Activated T-cell treated with anti-CD3 and anti-CD28 coated beads for 1 hour (primary cell): ENCODE results near the gene HRH3.

Experiments
- DNase-seq: peaks from one replicate; pipeline ENCODE4 v3.0.0-alpha.2; 2020; ENCODE audit warnings: low read depth

The HRH3 gene

GRCh38 chr20:62229667-62230066 is 9.6 kb upstream of the HRH3 start:
- DNase-seq: no peak

- DNase-seq: no peak
Observed at GRCh38 chr20:62228982-62229545, 9.0 kb upstream of the HRH3 start.

DNA sequence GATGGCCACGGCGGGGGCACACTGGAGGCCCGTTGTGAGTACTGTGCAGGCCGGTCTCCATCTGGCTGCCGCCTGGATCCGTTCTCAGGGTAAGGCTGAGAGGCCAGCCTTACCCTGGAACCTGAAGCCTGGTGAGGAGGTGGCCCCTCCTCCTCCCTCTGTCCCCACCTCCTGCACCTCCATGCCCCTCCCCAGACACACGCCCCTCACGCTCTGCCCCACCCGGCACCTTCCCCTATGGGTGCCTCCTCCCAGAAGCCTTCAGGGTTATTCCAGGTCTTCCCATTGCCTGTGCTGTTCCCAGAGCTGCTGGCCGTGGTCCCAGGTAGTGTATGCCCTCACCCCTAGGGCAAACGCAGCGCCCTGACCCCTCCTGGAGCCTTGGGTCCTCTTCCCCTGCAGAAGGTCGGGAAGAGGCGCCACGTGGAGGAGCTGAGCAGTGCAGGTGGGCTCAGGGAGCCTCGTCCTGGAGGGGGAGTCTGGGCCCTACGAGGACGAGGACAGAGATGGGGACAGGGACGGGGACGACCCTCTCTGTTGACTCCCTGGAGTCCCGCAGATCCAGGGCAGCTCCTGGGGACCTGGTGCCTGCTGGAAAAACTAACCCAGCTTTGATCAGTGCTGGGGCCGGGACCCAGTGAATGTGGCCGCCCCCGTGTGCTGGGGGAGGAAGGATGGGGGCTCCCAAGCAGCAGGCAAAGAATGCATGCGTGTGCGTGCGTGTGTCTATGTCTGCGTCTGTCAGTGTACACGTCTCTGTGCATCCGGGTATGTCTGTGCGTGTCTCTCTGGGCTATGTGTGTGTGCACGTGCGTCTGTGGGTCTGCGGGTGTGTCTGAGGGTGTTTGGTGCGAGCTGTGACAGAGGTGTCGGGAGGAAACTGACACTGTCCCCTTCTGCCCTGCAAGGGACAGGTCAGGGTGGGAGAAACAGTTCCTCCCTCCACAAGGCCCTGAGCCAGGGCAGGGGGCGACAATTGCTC is 8.2 kb upstream of the HRH3 start:
- DNase-seq: no peak

DNA sequence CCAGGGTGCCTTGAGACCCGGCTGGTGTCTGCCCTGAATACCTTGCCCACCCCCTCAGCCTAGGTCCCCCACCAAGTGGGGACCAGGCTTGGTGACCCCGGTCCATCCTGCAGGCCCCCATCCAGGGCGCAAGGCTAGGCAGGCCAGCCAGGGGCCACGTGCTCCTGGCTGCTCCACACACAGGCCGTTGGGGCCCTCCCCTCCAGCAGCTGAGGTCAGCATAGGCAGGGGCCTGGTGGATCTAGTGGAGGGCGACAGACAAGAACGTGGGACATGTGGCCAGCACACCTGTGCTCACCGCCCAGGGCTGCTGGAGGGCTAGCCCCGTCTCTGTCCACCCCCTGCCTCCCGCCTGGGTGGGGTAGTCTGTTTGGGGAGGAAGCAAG is 7.5 kb upstream of the HRH3 start:
- DNase-seq: no peak

GRCh38 chr20:62226707-62227590 is 6.9 kb upstream of the HRH3 start:
- DNase-seq: no peak

DNA sequence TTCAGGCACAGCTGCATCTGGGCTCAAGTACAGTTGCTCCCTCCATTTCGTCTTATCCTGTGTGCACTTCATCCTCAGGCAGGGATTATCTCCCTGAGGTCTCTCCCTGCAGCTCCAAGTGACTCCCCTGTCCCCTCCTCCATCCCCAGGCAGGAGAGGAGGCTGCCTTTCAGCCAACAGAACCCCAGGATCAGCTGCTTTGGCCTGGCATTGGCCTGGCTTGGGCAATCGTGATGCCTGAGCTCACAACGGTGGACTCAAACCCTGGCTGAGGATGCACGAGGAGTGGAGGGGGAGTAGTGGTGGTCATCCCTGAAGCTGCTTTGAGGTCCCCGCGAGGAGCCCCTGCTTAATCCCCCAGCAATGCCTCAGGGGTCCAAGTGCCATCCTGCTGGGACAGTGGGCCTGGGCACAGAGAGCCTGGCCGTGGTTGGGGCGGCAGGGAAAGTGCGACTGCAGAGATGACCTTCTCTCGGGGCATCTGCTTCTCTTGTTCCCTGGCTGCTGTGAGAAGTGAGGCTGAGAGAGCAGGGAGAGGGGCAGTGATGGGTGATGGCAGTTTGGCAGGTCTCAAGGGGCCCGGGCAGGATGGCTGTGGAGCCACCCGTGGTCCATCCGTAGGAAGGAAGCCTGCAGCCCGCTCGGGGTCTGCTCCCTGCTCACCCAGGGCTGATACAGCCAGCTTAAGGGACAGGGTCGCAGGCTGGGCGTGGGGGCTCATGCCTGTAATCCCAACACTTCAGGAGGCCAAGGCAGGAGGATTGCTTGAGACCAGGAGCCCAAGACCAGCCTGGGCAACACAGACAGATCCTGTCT is 6.0 kb upstream of the HRH3 start:
- DNase-seq: no peak

GRCh38 chr20:62225026-62225425 is 4.9 kb upstream of the HRH3 start:
- DNase-seq: no peak

DNA sequence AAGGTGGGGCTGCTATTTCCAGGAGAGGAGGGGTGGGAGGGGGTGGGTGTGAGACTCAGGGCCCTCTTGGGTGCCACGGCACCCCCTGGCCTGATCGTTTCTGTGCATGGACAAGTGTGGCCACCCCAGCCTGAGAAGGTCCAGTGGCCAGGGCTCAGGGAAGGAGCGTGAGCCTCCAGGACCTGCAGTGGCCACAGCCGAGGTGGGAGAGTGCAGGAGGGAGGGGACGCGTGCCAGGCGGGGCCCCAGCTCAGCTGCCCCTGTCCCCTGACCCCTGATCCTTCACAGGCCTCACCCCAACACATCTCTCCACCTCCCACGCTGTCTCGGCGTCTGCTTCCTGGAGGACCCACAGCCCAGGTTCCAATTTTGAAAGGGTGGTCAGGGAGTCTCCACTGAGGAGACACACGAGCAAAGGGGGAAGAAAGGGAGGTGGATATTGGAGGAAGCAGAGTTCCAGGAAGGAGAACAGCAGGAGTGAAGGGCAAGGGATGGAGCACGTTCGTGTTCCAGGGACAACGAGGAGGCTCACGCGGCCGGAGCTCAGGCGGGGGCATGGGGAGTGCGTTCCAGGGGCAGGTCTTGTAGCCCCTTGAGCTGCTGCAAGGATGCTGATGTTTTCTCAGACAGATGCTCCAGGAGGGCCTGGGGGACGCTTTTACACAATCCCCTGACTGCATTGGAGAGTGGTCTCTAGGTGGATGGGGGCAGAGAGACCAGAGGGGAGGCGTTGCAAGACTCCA is 4.2 kb upstream of the HRH3 start:
- no peak for DNase-seq

DNA sequence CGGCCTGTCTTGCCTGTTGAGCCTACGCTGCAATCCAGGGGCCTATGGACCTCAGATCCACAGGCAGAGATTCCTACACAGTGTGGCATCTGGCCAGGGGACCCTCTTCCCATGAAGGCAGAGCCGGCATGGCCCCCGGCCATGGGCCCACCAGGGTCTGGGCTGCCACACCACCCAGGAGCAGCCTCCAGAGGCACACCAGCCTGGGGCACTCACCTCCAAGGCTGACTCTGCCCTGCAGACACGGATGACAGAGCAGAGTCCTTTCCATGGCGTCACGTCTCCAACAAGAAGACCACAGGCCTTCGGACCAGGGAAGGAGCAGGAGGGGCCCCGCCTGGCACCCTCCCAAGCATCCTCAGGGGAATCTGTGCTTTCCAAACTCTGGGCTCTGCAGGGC is 3.5 kb upstream of the HRH3 start:
- no peak for DNase-seq

DNA sequence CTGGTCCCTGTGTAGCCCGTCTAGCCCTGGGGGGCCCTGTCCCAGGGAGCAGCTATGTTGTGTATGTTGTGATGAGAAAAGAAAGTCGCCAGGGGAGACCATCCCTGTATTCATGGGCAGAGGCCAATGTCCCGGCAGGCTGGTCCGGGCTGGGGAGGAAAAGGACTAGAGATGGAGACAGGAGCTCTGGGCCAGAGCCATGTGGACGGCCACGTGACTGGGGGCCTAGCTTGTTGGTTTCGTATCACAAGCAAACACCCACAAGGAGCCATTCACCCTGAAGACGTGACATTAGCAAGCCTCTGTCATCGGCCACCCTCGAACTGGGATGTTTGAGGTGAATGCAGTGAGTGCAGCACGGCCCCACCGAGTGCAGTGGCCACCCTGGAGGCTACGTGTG is 2.9 kb upstream of the HRH3 start:
- DNase-seq: no peak

- DNase-seq: no peak
Observed at GRCh38 chr20:62222266-62222850, 2.3 kb upstream of the HRH3 start.

GRCh38 chr20:62220666-62221568 is 839 bp upstream of the HRH3 start:
- no peak for DNase-seq

DNA sequence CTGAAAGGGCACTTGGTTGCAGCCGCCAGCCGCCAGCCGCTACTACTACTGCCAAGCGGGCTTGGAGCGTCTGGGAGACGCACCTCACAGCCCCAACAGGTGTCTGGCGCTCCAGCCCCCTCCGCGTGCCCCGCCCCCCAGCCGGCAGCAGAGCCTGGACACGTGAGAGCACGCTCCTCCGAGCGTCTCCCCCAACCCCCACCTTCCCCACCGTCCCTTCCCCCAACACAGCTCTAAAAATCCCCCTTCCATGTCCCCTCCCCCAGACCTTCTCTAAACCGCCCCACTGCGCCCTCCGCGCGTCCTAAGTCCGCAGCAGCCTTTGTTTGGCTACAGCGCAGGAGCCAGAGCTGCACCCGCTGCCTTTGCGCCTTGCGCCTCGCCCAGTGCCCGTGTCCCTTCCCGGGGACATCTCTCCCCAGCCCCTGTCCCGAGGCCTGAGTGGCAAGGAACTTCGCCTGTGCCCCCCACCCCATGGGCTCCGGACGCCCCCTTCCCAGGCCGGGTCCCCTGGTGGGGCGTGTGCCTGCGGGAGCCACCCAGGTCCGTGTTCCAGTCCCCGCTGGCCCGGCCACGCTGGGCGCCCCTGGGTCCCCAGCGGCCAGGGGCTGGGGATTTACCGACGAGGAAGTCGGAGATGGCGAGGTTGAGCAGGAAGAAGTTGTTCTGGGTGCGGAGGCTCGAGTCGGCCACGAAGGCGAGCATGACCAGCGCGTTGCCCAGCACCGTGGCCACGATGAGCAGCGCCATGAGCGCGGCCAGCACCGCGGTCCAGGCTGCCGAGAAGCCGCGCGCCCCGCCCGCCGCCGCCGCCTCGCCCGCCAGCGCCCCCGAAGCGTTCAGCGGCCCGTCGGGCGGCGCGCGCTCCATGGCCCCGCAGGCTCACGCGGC is 732 bp downstream of the HRH3 start:
- no peak for DNase-seq

DNA sequence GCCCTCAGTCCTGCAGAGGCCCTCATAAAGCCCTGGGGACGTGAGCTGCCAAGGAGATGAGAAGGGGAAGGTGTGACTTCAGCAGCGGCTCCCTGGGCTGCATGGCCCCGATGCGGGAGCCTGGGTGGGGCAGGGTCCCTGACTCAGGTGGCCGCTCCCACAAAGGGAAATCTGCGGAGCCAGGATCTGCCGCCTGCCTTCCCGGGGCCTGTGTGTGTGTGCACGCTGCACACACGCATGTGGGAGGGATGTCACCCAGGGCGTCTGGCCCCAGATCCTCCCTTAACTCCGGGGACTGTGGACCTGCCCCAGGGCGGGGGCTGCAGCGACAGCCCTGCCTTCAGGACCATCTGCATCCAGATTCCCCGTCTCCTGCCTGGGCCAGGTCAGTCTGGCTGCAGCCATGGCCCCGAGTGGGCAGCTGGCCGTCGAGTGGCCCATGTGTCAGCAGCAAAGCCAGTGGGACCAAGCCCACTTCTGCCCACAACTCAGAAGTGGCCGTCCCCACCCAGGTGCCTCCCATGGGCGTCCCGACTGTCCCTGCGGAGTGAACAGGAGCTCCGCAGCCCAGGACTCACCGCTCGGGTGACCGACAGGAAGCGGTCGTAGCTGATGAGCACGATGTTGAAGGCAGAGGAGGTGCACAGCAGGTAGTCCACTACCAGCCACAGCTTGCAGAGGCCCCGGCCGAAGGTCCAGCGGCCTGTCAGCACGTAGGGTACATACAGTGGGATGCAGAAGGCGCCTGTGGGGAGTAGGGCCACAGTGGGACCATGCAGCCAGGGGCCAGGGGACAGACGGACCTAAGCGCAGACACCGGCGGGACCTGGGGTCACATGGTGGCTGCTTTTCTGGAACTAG is 1.9 kb downstream of the HRH3 start:
- DNase-seq: no peak

DNA sequence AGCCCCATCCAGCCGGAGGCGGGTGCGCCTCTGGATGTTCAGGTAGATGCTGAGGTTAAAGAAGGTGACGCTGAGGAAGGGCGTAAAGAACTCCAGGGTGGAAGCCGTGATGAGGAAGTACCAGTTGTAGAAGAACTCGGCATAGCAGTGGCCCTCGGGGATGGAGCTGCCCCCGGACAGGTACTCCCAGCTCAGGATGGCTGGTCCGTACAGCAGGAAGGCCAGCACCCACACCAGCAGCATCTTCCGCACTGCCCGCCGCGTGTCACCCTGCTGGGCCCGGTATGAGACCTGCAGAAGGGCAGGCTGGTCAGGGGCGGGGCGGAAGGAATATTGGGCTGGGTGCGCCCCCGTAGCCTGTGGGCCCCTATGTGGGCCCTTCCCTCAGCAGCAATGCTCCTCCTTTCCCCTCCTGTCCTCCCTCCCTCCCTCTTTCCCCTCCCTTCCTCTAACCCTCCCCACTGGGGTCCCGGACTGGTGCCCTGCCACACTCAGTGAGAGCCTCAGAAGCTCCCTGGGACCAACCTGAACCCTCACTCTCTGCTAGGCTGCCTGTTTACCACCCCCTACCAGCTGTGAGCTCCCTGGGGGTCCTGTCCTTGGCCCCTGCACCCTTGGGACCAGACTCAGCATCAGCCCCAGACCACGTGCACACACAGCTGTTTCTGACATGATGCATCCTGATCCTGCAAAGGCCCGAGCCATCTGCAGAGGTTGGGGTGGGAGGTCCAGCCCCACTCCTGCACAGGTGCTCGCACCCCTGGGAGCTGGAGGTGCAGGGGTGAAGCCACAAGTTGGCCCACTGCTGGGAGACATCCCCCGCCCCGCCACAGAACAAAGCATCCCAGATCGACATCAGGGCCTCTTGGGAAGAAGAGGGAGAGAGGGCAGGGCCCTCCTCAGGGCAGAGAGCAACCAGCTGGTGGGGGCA is 3.2 kb downstream of the HRH3 start:
- DNase-seq: no peak

- DNase-seq: no peak
Observed at GRCh38 chr20:62215991-62216635, 4.0 kb downstream of the HRH3 start.
